ENCODE measurements around the gene CLIC5. TPM values are rescaled to one million over a fixed set of nuclear protein-coding genes. Genes with fewer than 3 reads are reported as not detected.

CLIC5 gene
- total and polyA plus RNA-seq, 12 donors = 0.94 to 5.6 (median 1.6) TPM

- intact Hi-C loops (cut with DNase I) = no loop called here
- Histone ChIP-seq H3K36me3 (replicated peaks in 1 of 2) (no peaks in the 10 kb centered on the region), H3K27me3 (no peaks in the 10 kb centered on the region), H3K27ac (no peak overlapping the region), H3K9me3 (replicated peaks in 1 of 3) (no peaks in the 10 kb centered on the region), H3K4me3 (no peak overlapping the region), H3K4me1 (replicated peaks in 1 of 2) (no peaks in the 10 kb centered on the region)
- no peak for TF ChIP-seq CTCF (IDR thresholded peaks at IDR 0.05)
- no peak for TF ChIP-seq POLR2A (IDR thresholded peaks at IDR 0.05)
- 68 to 83% (median 77%) methylated on average over 1 of the region's 1 CpG for WGBS, 4 donors
- no peak for DNase-seq
Measured at GRCh38 chr6:46059608-46060007, 43.9 kb upstream of the CLIC5 start.

GRCh38 chr6:46058951-46059350 lies 43.3 kb upstream of the CLIC5 start:
- no peak overlapping the region for H3K4me3 ChIP-seq
- DNase-seq = no peak
- no peaks in the 10 kb centered on the region for H3K9me3 ChIP-seq (replicated peaks in 1 of 3)
- intact Hi-C loops (cut with DNase I) = no loop called here
- TF ChIP-seq POLR2A (IDR thresholded peaks at IDR 0.05) (no peak), CTCF (IDR thresholded peaks at IDR 0.05) (no peak)
- no peaks in the 10 kb centered on the region for H3K4me1 ChIP-seq (replicated peaks in 1 of 2)
- 65 to 75% (median 67%) methylated on average over 1 of the region's 1 CpG for WGBS, 4 donors
- no peak overlapping the region for H3K27ac ChIP-seq
- no peaks in the 10 kb centered on the region for H3K27me3 ChIP-seq
- H3K36me3 ChIP-seq (replicated peaks in 1 of 2) = no peaks in the 10 kb centered on the region

- H3K36me3 ChIP-seq (replicated peaks in 1 of 2) = no peaks in the 10 kb centered on the region
- TF ChIP-seq CTCF (IDR thresholded peaks at IDR 0.05) (no peak), POLR2A (IDR thresholded peaks at IDR 0.05) (no peak)
- H3K27ac ChIP-seq = no peak overlapping the region
- DNase-seq = no peak
- H3K9me3 ChIP-seq (replicated peaks in 1 of 3) = no peaks in the 10 kb centered on the region
- H3K4me3 ChIP-seq = no peak overlapping the region
- intact Hi-C loops (cut with DNase I) = no loop called here
- no peaks in the 10 kb centered on the region for H3K27me3 ChIP-seq
- H3K4me1 ChIP-seq (replicated peaks in 1 of 2) = peaks cover 0 to 6% of the 10 kb centered on the region in 2 donors
Measured at GRCh38 chr6:46057792-46058191, 42.1 kb upstream of the CLIC5 start.

- 81 to 90% (median 86%) methylated on average over 4 of the region's 4 CpGs for WGBS, 4 donors
- Histone ChIP-seq H3K9me3 (replicated peaks in 1 of 3) (no peaks in the 10 kb centered on the region), H3K4me3 (no peak overlapping the region), H3K4me1 (replicated peaks in 1 of 2) (peaks cover 0 to 14% of the 10 kb centered on the region in 2 donors), H3K36me3 (replicated peaks in 1 of 2) (no peaks in the 10 kb centered on the region), H3K27me3 (no peaks in the 10 kb centered on the region), H3K27ac (no peak overlapping the region)
- no peak for TF ChIP-seq POLR2A (IDR thresholded peaks at IDR 0.05)
- TF ChIP-seq CTCF (IDR thresholded peaks at IDR 0.05) = no peak
- intact Hi-C loops (cut with DNase I) = no loop called here
- DNase-seq = no peak
Measured at GRCh38 chr6:46056906-46057529, 41.4 kb upstream of the CLIC5 start.

Measured in adrenal gland (tissue), 12 donors.